ENCODE results near the gene SIAH2.

Gene SIAH2

DNA sequence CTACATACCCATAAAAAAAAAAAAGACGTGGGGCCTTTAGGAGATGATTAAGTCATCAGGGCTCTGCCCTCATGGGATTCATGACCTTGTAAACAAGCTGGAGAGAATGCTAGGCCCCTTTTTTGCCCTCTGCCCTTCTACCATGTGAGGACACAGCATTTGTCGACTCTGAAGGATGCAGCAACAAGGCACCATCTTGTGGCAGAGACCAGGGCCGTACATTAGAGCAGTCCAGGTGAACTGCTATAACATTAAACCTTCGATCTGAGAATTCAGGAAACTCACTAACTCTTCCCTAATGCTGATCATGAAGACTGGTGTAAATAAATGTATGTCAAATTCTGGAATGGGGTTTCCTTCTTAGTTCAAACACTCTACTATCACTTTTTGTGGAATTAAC is 30.7 kb upstream of the SIAH2 start:
- Histone ChIP-seq H3K9me2 (ENCODE audit: low read depth, low read length) (no peaks in the 10 kb centered on the region), H3K4me2 (ENCODE audit: low read length) (no peak overlapping the region), H3K9me3 (ENCODE audit: low read length) (no peaks in the 10 kb centered on the region), H3K4me1 (ENCODE audit: insufficient read depth, low read length, severe bottlenecking) (peaks cover 7% of the 10 kb centered on the region), H3K4me3 (ENCODE audit: low read depth, low read length, poor library complexity, severe bottlenecking) (no peak overlapping the region), H3K36me3 (ENCODE audit: insufficient read depth, low read length) (no peaks in the 10 kb centered on the region), H3K9ac (ENCODE audit: low read length) (no peak overlapping the region), H3K27ac (ENCODE audit: low read depth, low read length, poor library complexity, severe bottlenecking) (no peak overlapping the region), H3K79me2 (ENCODE audit: insufficient read depth, low read length) (no peaks in the 10 kb centered on the region), H3F3A (ENCODE audit: insufficient read depth, low read length) (no peaks in the 10 kb centered on the region), H4K20me1 (ENCODE audit: insufficient read depth, low read length) (no peaks in the 10 kb centered on the region), H3K27me3 (ENCODE audit: insufficient read depth, low read length) (no peaks in the 10 kb centered on the region), H2AFZ (ENCODE audit: low read length) (no peak overlapping the region)
- peak; percentile 43; the same call in 1 of the 2 replicates for TF ChIP-seq CTCF (IDR thresholded peaks at IDR 0.05; ENCODE audit: low read length)
- TF ChIP-seq EZH2 (IDR thresholded peaks at IDR 0.05; ENCODE audit: borderline replicate concordance, low read length) = no peak

DNA sequence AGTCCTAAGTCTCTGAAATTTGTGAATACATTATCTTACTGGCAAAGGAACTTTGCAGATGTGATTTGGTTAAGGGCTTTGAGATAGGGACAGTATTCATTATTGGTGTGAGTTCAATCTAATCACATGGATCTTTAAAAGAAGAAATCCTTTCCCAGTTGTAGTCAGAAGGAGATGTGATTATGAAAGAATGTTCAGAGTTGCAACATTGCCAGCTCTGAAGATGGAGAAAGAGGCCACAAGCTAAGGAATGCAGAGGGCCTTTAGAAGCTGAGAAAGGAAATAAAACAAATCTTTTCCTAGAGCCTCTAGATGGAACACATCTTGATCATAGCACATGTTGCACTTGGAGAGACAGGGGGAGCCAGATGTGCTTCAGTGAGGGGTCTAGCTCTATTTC is 27.7 kb upstream of the SIAH2 start:
- no peaks in the 10 kb centered on the region for H3K9me3 ChIP-seq (ENCODE audit: low read length)
- H3K27ac ChIP-seq (ENCODE audit: low read depth, low read length, poor library complexity, severe bottlenecking) = no peak overlapping the region
- H3K4me2 ChIP-seq (ENCODE audit: low read length) = no peak overlapping the region
- H3K27me3 ChIP-seq (ENCODE audit: insufficient read depth, low read length) = 0 out of 2 replicates have a peak, but pooled peaks cover 3% of the 10 kb centered on the region
- H2AFZ ChIP-seq (ENCODE audit: low read length) = no peak overlapping the region
- no peaks in the 10 kb centered on the region for H3K4me1 ChIP-seq (ENCODE audit: insufficient read depth, low read length, severe bottlenecking)
- no peaks in the 10 kb centered on the region for H3K79me2 ChIP-seq (ENCODE audit: insufficient read depth, low read length)
- H3K36me3 ChIP-seq (ENCODE audit: insufficient read depth, low read length) = no peaks in the 10 kb centered on the region
- H4K20me1 ChIP-seq (ENCODE audit: insufficient read depth, low read length) = no peaks in the 10 kb centered on the region
- no peak overlapping the region for H3K9ac ChIP-seq (ENCODE audit: low read length)
- TF ChIP-seq CTCF (IDR thresholded peaks at IDR 0.05; ENCODE audit: low read length) = no peak
- H3K9me2 ChIP-seq (ENCODE audit: low read depth, low read length) = no peaks in the 10 kb centered on the region
- H3F3A ChIP-seq (ENCODE audit: insufficient read depth, low read length) = no peaks in the 10 kb centered on the region
- H3K4me3 ChIP-seq (ENCODE audit: low read depth, low read length, poor library complexity, severe bottlenecking) = no peak overlapping the region

- Histone ChIP-seq H3K79me2 (ENCODE audit: insufficient read depth, low read length) (no peaks in the 10 kb centered on the region), H3K36me3 (ENCODE audit: insufficient read depth, low read length) (no peaks in the 10 kb centered on the region), H3K9me3 (ENCODE audit: low read length) (no peaks in the 10 kb centered on the region), H4K20me1 (ENCODE audit: insufficient read depth, low read length) (no peaks in the 10 kb centered on the region), H3K4me1 (ENCODE audit: insufficient read depth, low read length, severe bottlenecking) (no peaks in the 10 kb centered on the region), H3K27me3 (ENCODE audit: insufficient read depth, low read length) (0 out of 2 replicates have a peak, but pooled peaks cover 3% of the 10 kb centered on the region), H3K9me2 (ENCODE audit: low read depth, low read length) (no peaks in the 10 kb centered on the region), H3F3A (ENCODE audit: insufficient read depth, low read length) (no peaks in the 10 kb centered on the region), H3K9ac (ENCODE audit: low read length) (no peak overlapping the region), H2AFZ (ENCODE audit: low read length) (no peak overlapping the region), H3K27ac (ENCODE audit: low read depth, low read length, poor library complexity, severe bottlenecking) (no peak overlapping the region), H3K4me2 (ENCODE audit: low read length) (no peak overlapping the region), H3K4me3 (ENCODE audit: low read depth, low read length, poor library complexity, severe bottlenecking) (no peak overlapping the region)
- no peak for TF ChIP-seq EZH2 (IDR thresholded peaks at IDR 0.05; ENCODE audit: borderline replicate concordance, low read length)
Measured at GRCh38 chr3:150789451-150789850, 26.5 kb upstream of the SIAH2 start.

- no peaks in the 10 kb centered on the region for H3K9me3 ChIP-seq (ENCODE audit: low read length)
- no peaks in the 10 kb centered on the region for H3K36me3 ChIP-seq (ENCODE audit: insufficient read depth, low read length)
- H3K4me1 ChIP-seq (ENCODE audit: insufficient read depth, low read length, severe bottlenecking) = no peaks in the 10 kb centered on the region
- H3K9ac ChIP-seq (ENCODE audit: low read length) = no peak overlapping the region
- H3K79me2 ChIP-seq (ENCODE audit: insufficient read depth, low read length) = no peaks in the 10 kb centered on the region
- H3K27me3 ChIP-seq (ENCODE audit: insufficient read depth, low read length) = 0 out of 2 replicates have a peak, but pooled peaks cover 3% of the 10 kb centered on the region
- no peak overlapping the region for H2AFZ ChIP-seq (ENCODE audit: low read length)
- no peaks in the 10 kb centered on the region for H3K9me2 ChIP-seq (ENCODE audit: low read depth, low read length)
- H3K4me3 ChIP-seq (ENCODE audit: low read depth, low read length, poor library complexity, severe bottlenecking) = no peak overlapping the region
- H3K4me2 ChIP-seq (ENCODE audit: low read length) = no peak overlapping the region
- no peak overlapping the region for H3K27ac ChIP-seq (ENCODE audit: low read depth, low read length, poor library complexity, severe bottlenecking)
- H4K20me1 ChIP-seq (ENCODE audit: insufficient read depth, low read length) = no peaks in the 10 kb centered on the region
- no peaks in the 10 kb centered on the region for H3F3A ChIP-seq (ENCODE audit: insufficient read depth, low read length)
- TF ChIP-seq EZH2 (IDR thresholded peaks at IDR 0.05; ENCODE audit: borderline replicate concordance, low read length) = no peak
- peak; percentile 100 for TF ChIP-seq CTCF (IDR thresholded peaks at IDR 0.05; ENCODE audit: low read length)
Measured at GRCh38 chr3:150787741-150788370, 24.9 kb upstream of the SIAH2 start.
